ENCODE results near the gene DNMBP.

DNA sequence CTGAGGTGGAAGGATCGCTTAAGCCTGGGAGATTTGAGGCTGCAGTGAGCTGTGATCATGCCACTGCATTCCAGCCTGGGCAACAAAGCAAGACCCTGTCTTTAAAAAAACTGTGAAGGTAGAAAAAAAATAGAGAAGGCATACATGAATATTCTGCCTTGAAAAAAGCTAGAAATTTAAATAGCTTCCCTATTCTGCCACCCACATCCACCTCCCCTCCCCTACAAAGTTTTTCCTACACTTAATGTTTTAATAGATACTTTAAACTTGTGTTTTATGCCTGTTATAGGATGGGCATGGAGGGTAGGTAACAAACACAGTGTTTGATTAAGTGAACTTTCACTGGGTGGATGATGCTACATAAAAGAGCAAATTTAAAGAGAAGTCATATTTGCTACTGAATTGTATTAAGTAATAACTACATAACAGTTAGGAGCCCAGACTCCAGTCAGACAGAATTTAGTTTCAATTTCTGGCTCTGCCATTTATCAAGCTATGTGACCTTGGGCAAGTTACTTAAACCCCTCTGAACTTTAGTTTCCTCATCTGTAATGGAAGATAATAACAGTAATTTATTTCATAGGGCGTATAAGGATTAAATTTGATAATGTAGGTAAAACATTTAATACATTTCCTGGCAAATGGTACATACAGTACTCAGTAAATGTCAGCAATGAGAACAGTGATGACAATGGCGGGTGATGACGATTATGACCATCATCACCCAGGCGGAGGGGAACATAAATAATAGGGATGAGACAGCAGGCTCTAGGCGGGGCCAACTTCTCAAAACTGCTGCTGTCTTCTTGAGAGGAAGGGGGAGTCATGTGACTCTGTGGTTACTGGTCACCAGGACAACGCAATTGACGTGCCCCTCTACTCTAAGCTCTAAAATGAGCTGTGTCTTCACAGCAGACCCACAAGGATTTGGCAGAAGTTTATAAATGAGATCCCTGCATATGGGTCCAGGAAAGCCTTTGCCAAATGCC, 15.8 kb downstream of the DNMBP start:
- no peak for TF ChIP-seq TBP (IDR thresholded peaks at IDR 0.05; ENCODE audit: low read depth, low read length)
- TF ChIP-seq YY1 (IDR thresholded peaks at IDR 0.05; ENCODE audit: low read depth, low read length) = no peak
- TF ChIP-seq, protein P1, sequence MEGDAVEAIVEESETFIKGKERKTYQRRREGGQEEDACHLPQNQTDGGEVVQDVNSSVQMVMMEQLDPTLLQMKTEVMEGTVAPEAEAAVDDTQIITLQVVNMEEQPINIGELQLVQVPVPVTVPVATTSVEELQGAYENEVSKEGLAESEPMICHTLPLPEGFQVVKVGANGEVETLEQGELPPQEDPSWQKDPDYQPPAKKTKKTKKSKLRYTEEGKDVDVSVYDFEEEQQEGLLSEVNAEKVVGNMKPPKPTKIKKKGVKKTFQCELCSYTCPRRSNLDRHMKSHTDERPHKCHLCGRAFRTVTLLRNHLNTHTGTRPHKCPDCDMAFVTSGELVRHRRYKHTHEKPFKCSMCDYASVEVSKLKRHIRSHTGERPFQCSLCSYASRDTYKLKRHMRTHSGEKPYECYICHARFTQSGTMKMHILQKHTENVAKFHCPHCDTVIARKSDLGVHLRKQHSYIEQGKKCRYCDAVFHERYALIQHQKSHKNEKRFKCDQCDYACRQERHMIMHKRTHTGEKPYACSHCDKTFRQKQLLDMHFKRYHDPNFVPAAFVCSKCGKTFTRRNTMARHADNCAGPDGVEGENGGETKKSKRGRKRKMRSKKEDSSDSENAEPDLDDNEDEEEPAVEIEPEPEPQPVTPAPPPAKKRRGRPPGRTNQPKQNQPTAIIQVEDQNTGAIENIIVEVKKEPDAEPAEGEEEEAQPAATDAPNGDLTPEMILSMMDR (IDR thresholded peaks at IDR 0.05; ENCODE audit: control extremely low read depth in 1 of 3, insufficient read depth in 1 of 3, low read depth in 1 of 3, low read length in 3 of 3) = no peak
- TF ChIP-seq, protein P2, sequence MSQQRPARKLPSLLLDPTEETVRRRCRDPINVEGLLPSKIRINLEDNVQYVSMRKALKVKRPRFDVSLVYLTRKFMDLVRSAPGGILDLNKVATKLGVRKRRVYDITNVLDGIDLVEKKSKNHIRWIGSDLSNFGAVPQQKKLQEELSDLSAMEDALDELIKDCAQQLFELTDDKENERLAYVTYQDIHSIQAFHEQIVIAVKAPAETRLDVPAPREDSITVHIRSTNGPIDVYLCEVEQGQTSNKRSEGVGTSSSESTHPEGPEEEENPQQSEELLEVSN (IDR thresholded peaks at IDR 0.05) = no peak
- no peak for TF ChIP-seq POLR2AphosphoS5 (IDR thresholded peaks at IDR 0.05; ENCODE audit: low read depth, low read length)
- no peak for TF ChIP-seq CBX5 (IDR thresholded peaks at IDR 0.05; ENCODE audit: low read depth, low read length)
- TF ChIP-seq SUZ12 (IDR thresholded peaks at IDR 0.05; ENCODE audit: low read length) = no peak
- TF ChIP-seq ASH2L (IDR thresholded peaks at IDR 0.05; ENCODE audit: low read length) = no peak
- no peak for TF ChIP-seq EZH2 (IDR thresholded peaks at IDR 0.05; ENCODE audit: low read depth, low read length, severe bottlenecking)
- TF ChIP-seq POLR2A (IDR thresholded peaks at IDR 0.05; ENCODE audit: control extremely low read depth in 1 of 2, low read depth in 2 of 2, low read length in 2 of 2) = no peak
- no peak for TF ChIP-seq SIN3A (conservative IDR thresholded peaks at IDR 0.05 in 1 of 2, IDR thresholded peaks at IDR 0.05 in 1 of 2; ENCODE audit: low read depth in 1 of 2, low read length in 2 of 2)
- no peak for TF ChIP-seq PHF8 (conservative IDR thresholded peaks at IDR 0.05; ENCODE audit: low read depth, low read length)

Data from H1 (cell line).